GM10266 (cell line): ENCODE measurements around the gene ADGRF3.
"Not testable (repeated sequence)": the region's sequence is repeated elsewhere in the genome, so short reads cannot be mapped to it uniquely, and the experiment has no call there.

Experiments
- DNase-seq: peaks from one replicate; pipeline ENCODE4 v3.0.0; 2012; ENCODE audit errors: extremely low spot score
- CTCF ChIP-seq: IDR thresholded peaks from 2 replicates; pipeline ENCODE4 v1.5.1; 2012; ENCODE audit warnings: mild to moderate bottlenecking, low read depth; ENCODE audit not compliant: control insufficient read depth, insufficient read depth; ENCODE audit errors: missing control alignments

ADGRF3 gene

GRCh38 chr2:26359886-26360473 is 13.4 kb upstream of the ADGRF3 start:
- no peak for TF ChIP-seq CTCF

GRCh38 chr2:26356771-26357170 is 10.2 kb upstream of the ADGRF3 start:
- no peak for DNase-seq
- no peak for TF ChIP-seq CTCF

More at GRCh38 chr2:26359886-26360473, 13.4 kb upstream of the ADGRF3 start:
- DNase-seq = no peak

GRCh38 chr2:26356111-26356510 is 9.5 kb upstream of the ADGRF3 start:
- TF ChIP-seq CTCF = no peak
- no peak for DNase-seq

GRCh38 chr2:26355038-26355995 is 8.7 kb upstream of the ADGRF3 start:
- no peak for TF ChIP-seq CTCF
- no peak for DNase-seq

GRCh38 chr2:26354469-26354868 is 7.9 kb upstream of the ADGRF3 start:
- not testable (repeated sequence) for DNase-seq

GRCh38 chr2:26352892-26353291 is 6.3 kb upstream of the ADGRF3 start:
- no peak for DNase-seq
- TF ChIP-seq CTCF = no peak

GRCh38 chr2:26351375-26352090 is 4.9 kb upstream of the ADGRF3 start:
- no peak for TF ChIP-seq CTCF
- DNase-seq = no peak
